ENCODE results near the gene ARF1.

- TF ChIP-seq CTCF (IDR thresholded peaks at IDR 0.05) (no peak), EZH2 (IDR thresholded peaks at IDR 0.05; ENCODE audit: borderline replicate concordance, insufficient read depth, low read depth, low read length, poor library complexity, severe bottlenecking) (no peak)
Measured at GRCh38 chr1:228125185-228125584, 42.7 kb downstream of the ARF1 start.

All from B cell (primary cell).